Body of pancreas (tissue), 4 donors: ENCODE results near the gene ING4. TPM values are rescaled to one million over a fixed set of nuclear protein-coding genes. Genes with fewer than 3 reads are reported as not detected.

Experiments used
- ATAC-seq: fragments of 150-250 bp; one replicate; pipeline ENCODE4 v1.9.1; 2016
- DNase-seq, 4 donors: peaks; one replicate each; pipeline ENCODE4 v3.0.0-alpha.2; 2019
- H3K27ac ChIP-seq, 4 donors: fragments of 200-600 bp; sonication (generic); 1 replicate in 3 of 4; 2 replicates in 1 of 4; pipeline versions ENCODE4 v1.5.1 to v1.6.1; 2016 to 2019; ENCODE audit warnings: mild to moderate bottlenecking in 1 of 4, mixed read lengths in 1 of 4, moderate library complexity in 1 of 4
- H3K27me3 ChIP-seq, 2 donors: fragments of 200-600 bp; sonication (generic); one replicate each; pipeline ENCODE4 v1.6.0; 2016; ENCODE audit warnings: mild to moderate bottlenecking in 1 of 2
- H3K36me3 ChIP-seq, 2 donors: fragments of 200-600 bp; sonication (generic); replicated peaks in 1 of 2; 2 replicates each; pipeline ENCODE4 v1.5.1; 2016; ENCODE audit warnings: low read depth in 2 of 2; ENCODE audit not compliant: insufficient read depth in 1 of 2
- H3K4me1 ChIP-seq: fragments of 200-600 bp; sonication (generic); one replicate; pipeline ENCODE4 v1.6.0; 2016
- H3K4me3 ChIP-seq, 2 donors: fragments of 200-600 bp; sonication (generic); 1 replicate in 1 of 2; 2 replicates in 1 of 2; pipeline ENCODE4 v1.5.1; 2016 to 2019
- H3K9me3 ChIP-seq, 3 donors: fragments of 200-600 bp; sonication (generic); 1 replicate in 2 of 3; 2 replicates in 1 of 3; pipeline ENCODE4 v1.5.1; 2016
- POLR2A ChIP-seq, 3 donors: fragments of 450-650 bp; IDR thresholded peaks; one replicate each; pipeline ENCODE4 v1.6.1; 2016; ENCODE audit warnings: antibody characterized with exemption in 3 of 3, mild to moderate bottlenecking in 2 of 3
- WGBS, 2 donors: methylation state at CpG; one replicate each; pipeline ENCODE4 v1.1.5; 2017; 5-methylcytosine and 5-hydroxymethylcytosine counted together
- intact Hi-C: fragments of 100-400 bp; cut with DNase I; formaldehyde crosslinking; loops from one replicate; pipeline ENCODE4 v1.15.1; 2023
- total RNA-seq, 2 donors: library from RNA; depleted of rRNA; stranded (reverse); fragments of >200 nt; gene quantifications; one replicate each; pipeline ENCODE4 v1.1.0, GENCODE V29; 2016
- TF ChIP-seq, protein P1 (sequence below), 7 experiments: fragments of 450-650 bp in 4 of 7; fragments of 200-600 bp in 3 of 7; sonication (generic) in 3 of 7; IDR thresholded peaks; one replicate each; pipeline ENCODE4 v1.5.1; 2016 to 2019; ENCODE audit warnings: antibody characterized with exemption in 7 of 7

Gene ING4
- total RNA-seq, 2 donors from 2014 or later: 23.3 to 39.9 TPM

DNA sequence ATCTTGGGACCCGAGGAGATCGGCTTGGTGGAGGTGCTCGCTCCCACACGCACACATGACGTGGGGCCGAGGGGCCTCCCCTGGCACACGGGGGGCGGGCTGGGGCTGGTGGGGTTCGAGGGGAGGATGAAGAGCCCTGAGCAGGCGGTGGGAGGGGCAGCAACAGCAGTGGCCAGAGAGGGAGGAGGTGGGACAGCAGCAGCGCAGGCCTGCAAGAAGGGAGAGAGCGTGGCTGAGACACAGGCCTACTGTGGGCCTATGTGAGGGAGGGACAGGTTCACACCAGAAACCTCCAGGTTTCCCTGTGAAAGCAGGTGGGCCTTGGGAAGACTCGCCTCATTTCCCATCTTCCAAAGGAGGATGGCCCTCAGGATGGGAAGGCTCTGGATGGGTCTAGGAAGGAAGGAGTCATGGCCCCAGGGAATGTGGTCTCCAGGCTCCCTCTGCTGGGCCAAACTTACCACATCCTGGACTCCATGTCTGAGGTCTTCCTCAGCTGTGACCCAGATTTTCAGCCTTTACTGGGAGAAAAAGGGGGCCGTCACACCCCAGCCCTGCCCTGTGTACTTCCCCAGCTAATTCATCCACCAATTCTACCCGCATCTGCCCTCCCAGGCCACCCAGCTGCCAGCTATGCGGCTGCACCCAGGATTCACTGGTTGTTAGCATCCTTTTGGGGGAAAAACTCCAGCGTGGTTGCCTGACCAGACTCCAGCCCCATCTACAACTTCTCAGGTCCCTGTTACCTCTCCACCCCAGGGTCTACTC, 34.8 kb upstream of the ING4 start:
- ATAC-seq (no peak), DNase-seq (peak in 3 of 4 donors; percentile 28 to 44 (median 28))
- 45 to 58% methylated on average over 11 to 17 of the region's 17 CpGs for WGBS, 2 donors
- Histone ChIP-seq H3K27ac (no peak overlapping the region), H3K4me1 (peaks cover 14% of the 10 kb centered on the region), H3K27me3 (peaks cover 6 to 19% of the 10 kb centered on the region in 2 donors), H3K9me3 (no peaks in the 10 kb centered on the region), H3K4me3 (no peak overlapping the region), H3K36me3 (no peaks in the 10 kb centered on the region)
- intact Hi-C loops: no loop called here
- TF ChIP-seq, protein P1, sequence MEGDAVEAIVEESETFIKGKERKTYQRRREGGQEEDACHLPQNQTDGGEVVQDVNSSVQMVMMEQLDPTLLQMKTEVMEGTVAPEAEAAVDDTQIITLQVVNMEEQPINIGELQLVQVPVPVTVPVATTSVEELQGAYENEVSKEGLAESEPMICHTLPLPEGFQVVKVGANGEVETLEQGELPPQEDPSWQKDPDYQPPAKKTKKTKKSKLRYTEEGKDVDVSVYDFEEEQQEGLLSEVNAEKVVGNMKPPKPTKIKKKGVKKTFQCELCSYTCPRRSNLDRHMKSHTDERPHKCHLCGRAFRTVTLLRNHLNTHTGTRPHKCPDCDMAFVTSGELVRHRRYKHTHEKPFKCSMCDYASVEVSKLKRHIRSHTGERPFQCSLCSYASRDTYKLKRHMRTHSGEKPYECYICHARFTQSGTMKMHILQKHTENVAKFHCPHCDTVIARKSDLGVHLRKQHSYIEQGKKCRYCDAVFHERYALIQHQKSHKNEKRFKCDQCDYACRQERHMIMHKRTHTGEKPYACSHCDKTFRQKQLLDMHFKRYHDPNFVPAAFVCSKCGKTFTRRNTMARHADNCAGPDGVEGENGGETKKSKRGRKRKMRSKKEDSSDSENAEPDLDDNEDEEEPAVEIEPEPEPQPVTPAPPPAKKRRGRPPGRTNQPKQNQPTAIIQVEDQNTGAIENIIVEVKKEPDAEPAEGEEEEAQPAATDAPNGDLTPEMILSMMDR (IDR thresholded peaks at IDR 0.05): peak in 5 of 7 experiments; percentile 15 to 45 (median 37)
- TF ChIP-seq POLR2A (IDR thresholded peaks at IDR 0.05): no peak

DNA sequence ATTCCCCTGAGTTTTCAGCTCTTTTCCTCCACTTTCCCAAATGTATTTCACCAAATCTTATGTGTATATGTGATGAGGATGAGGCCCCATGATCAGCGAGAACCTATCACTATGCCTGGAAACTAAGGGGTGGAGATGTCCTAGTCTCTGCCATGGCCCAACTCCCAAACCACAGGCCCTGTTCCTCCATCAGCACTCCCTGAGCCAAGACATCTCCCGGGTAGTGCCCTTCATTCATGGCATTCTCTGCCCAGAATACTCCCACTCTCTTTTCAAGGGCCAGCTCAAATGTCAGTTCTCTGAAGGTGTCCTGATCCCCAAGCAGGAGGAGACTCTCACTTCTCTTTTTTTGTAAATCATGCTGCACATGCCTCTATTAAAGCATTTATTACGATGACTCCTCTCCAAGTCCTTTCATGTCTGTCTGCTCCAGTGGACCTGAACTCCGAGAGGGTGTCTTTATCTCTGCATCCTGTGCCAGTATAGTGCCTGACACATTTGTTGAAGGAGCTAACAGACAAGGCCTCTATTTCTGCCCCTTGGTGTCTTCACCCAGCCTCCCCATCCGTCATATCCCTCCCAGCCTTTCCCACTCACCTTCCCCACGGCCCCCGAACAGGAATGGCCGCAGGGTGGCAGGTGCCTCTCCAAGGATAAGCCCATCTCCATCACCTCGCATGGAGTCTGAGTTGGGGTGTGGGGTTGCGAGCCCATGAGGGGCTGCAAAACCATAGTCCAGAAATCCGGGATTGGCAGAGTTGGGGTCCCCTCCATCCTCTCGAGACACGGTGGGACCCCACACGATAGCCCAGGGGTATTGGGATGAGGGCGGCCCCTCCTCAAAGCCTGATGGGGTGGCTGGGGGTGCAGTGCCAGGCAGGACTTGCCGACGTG, 34.0 kb upstream of the ING4 start:
- no peak for DNase-seq

DNA sequence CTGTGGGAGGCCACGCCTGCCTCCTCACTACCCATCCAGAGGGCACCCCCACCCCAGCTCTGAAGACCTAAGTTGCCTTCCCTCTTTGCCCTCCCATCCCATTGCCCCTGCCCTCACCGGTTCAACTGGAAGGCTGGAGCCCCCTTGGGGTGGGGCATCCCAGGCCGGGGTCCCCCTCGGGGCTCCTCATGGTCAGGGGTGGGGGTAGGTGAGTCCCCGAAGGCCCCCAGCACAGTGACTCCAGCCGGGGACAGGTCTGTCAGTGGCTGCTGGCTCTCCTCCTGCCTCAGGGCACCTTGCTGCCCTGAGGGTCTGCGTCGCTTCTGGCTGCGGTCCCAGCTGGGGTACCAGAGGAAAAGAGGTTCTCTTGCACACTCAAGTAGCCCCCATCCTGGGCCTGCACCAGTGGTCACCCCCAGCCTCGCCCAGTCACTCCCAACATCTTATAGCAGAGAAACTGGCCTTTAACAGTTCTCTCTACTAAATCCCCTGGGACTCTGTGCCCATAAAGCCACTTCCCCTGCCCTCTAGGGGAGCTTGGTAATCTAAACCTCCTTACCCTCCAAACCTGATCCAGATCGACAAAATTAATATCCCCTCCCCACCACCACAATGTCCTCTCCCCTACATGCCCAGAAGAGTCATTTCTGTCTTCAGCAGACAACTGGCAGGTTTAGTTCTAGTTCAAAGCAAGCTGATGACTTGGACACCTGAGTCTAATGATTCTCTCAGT, 32.6 kb upstream of the ING4 start:
- 28 to 44% methylated on average over 5 to 10 of the region's 11 CpGs for WGBS, 2 donors
- H3K36me3 ChIP-seq: no peaks in the 10 kb centered on the region
- H3K27ac ChIP-seq: no peak overlapping the region
- no peak overlapping the region for H3K4me3 ChIP-seq
- peaks cover 6 to 8% of the 10 kb centered on the region in 2 donors for H3K27me3 ChIP-seq
- ATAC-seq (no peak), DNase-seq (no peak)
- intact Hi-C loops: no loop called here
- no peaks in the 10 kb centered on the region for H3K9me3 ChIP-seq
- no peak for TF ChIP-seq POLR2A (IDR thresholded peaks at IDR 0.05)
- TF ChIP-seq, protein P1 (IDR thresholded peaks at IDR 0.05): no peak
- peaks cover 11% of the 10 kb centered on the region for H3K4me1 ChIP-seq

More for the DNA sequence above, 34.0 kb upstream of the ING4 start:
- intact Hi-C loops: no loop called here
- Histone ChIP-seq H3K27ac (no peak overlapping the region), H3K4me3 (no peak overlapping the region), H3K27me3 (peaks cover 6 to 18% of the 10 kb centered on the region in 2 donors), H3K4me1 (peaks cover 14% of the 10 kb centered on the region), H3K9me3 (no peaks in the 10 kb centered on the region), H3K36me3 (no peaks in the 10 kb centered on the region)
- TF ChIP-seq, protein P1 (IDR thresholded peaks at IDR 0.05): no peak
- no peak for TF ChIP-seq POLR2A (IDR thresholded peaks at IDR 0.05)
- WGBS, 2 donors: 45 to 65% methylated on average over 10 to 17 of the region's 17 CpGs
- ATAC-seq: no peak

DNA sequence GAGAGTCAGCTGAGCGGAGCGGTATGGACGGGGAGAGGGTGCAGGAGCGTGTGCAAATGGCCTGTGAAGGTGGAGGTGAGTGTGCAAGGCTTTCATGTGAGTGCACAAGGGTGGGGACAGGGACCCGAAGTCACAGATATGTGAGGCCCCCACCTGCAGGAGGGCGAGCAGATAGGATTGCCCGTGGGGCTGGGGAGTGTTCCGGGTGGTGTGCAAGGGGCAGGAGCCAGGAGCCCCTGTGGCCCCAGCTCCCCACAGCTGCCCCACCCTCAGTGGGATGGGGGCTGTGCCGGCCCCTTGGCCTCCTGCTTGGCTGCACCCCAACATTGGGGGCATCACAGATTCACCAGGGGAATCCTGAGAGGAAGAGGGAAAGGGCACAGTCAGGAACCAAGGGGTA, 31.8 kb upstream of the ING4 start:
- Histone ChIP-seq H3K4me3 (no peak overlapping the region), H3K27me3 (peaks cover 0 to under 1% of the 10 kb centered on the region in 2 donors), H3K27ac (no peak overlapping the region), H3K36me3 (no peaks in the 10 kb centered on the region), H3K9me3 (no peaks in the 10 kb centered on the region), H3K4me1 (peaks cover 9% of the 10 kb centered on the region)
- DNase-seq (no peak), ATAC-seq (no peak)
- TF ChIP-seq POLR2A (IDR thresholded peaks at IDR 0.05): no peak
- TF ChIP-seq, protein P1 (IDR thresholded peaks at IDR 0.05): no peak
- WGBS, 2 donors: 57 to 63% methylated on average over 7 to 9 of the region's 9 CpGs
- intact Hi-C loops: no loop called here
